ENCODE data around the gene RGL3. TPM values are rescaled to one million over a fixed set of nuclear protein-coding genes. Genes with fewer than 3 reads are reported as not detected.
A peak's percentile ranks its signal among the peaks of the same experiment; 100 is the strongest.

Gene RGL3
- total and polyA plus RNA-seq, 10 of the 15 experiments (the other 5 are each of a cell fraction or from before 2014, with no cell fraction given), result not detected

GRCh38 chr19:11374433-11375142, 44.5 kb downstream of the RGL3 start, which contains the start of gene SWSAP1 (continued):
- no peak for TF ChIP-seq ZBTB4 (CRISPR knock-in tag; IDR thresholded peaks at IDR 0.05)
- no peak for TF ChIP-seq ESRRA (IDR thresholded peaks at IDR 0.05; ENCODE audit: low read length)
- no peak; the same call in 1 of the 2 replicates for TF ChIP-seq NFYA (IDR thresholded peaks at IDR 0.05; ENCODE audit: borderline replicate concordance, low read depth, low read length)
- TF ChIP-seq BCL11A (IDR thresholded peaks at IDR 0.05; ENCODE audit: low read depth, low read length), result no peak
- TF ChIP-seq LARP7 (IDR thresholded peaks at IDR 0.05), result no peak; the same call in 1 of the 2 replicates
- peak; percentile 82; the same call in 1 of the 2 replicates for TF ChIP-seq ZBTB40 (IDR thresholded peaks at IDR 0.05; ENCODE audit: borderline replicate concordance)
- TF ChIP-seq MTA3 (IDR thresholded peaks at IDR 0.05; ENCODE audit: borderline replicate concordance, low read length), result no peak
- no peak for TF ChIP-seq BCL3 (IDR thresholded peaks at IDR 0.05; ENCODE audit: borderline replicate concordance, insufficient read depth, low read depth, low read length, poor library complexity, severe bottlenecking)
- 0 out of 2 replicates have a peak, but pooled peaks have one; percentile 10 for TF ChIP-seq TAF1 (IDR thresholded peaks at IDR 0.05; ENCODE audit: borderline replicate concordance, low read depth, low read length)
- TF ChIP-seq ATF3 (IDR thresholded peaks at IDR 0.05; ENCODE audit: borderline replicate concordance, extremely low read depth, low read depth, low read length), result no peak
- no peak for TF ChIP-seq NFIC (IDR thresholded peaks at IDR 0.05; ENCODE audit: low read depth, low read length)
- TF ChIP-seq YY1 (IDR thresholded peaks at IDR 0.05; ENCODE audit: low read depth, low read length), result peak; percentile 87
- TF ChIP-seq MAX (IDR thresholded peaks at IDR 0.05; ENCODE audit: low read depth, low read length), result peak; percentile 72; the same call in 1 of the 2 replicates
- no peak for TF ChIP-seq MYB (IDR thresholded peaks at IDR 0.05; ENCODE audit: borderline replicate concordance, low read depth, low read length)
- TF ChIP-seq PRDM15 (CRISPR knock-in tag; IDR thresholded peaks at IDR 0.05), result no peak

All from GM12878 (cell line).